ENCODE data around the gene ATG9B. TPM values are rescaled to one million over a fixed set of nuclear protein-coding genes. Genes with fewer than 3 reads are reported as not detected.
"Not testable (repeated sequence)": the region's sequence is repeated elsewhere in the genome, so short reads cannot be mapped to it uniquely, and the experiment has no call there.

Gene ATG9B
- total RNA-seq, 2 experiments from 2014 or later: 2.3 to 3.4 TPM

DNA sequence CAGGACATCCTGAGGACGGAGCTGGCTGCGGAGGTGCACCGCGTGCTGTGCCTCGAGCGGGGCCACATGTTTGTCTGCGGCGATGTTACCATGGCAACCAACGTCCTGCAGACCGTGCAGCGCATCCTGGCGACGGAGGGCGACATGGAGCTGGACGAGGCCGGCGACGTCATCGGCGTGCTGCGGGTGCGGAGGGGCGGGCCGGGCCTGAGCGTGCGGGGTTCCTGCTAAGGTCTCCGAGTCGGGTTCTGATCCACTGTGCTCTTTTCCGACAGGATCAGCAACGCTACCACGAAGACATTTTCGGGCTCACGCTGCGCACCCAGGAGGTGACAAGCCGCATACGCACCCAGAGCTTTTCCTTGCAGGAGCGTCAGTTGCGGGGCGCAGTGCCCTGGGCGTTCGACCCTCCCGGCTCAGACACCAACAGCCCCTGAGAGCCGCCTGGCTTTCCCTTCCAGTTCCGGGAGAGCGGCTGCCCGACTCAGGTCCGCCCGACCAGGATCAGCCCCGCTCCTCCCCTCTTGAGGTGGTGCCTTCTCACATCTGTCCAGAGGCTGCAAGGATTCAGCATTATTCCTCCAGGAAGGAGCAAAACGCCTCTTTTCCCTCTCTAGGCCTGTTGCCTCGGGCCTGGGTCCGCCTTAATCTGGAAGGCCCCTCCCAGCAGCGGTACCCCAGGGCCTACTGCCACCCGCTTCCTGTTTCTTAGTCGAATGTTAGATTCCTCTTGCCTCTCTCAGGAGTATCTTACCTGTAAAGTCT lies 10.4 kb downstream of the ATG9B start:
- DNase-seq: peak; percentile 97
- CTCF ChIA-PET: interaction anchor here (0.7 to 7.8 kb wide), 9 partner anchors 8 to 210 kb away, joined by 3 to 61 read pairs (median 6); partner anchors contain the start of gene ABCB8

DNA sequence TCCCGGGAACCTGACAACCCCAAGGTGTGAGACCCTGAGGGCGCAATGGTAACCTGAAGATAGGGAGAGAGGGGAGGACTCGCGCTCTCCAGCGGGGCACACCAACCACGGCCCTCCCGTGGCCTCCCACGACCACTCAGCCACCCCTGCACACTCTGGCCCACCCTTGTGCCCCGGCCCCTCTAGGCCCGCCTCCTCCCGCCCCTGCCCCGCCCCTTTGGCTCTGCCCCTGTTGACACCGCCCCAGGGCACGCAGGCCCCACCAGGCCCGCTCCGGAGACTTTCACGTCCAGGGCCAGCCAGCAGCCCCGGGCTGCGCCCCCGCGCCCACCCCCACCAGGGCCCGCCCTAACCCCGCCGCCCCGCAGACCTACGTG lies 10.9 kb downstream of the ATG9B start:
- peak overlapping the region; percentile 82 for H3K4me3 Mint-ChIP-seq
- H3K4me1 Mint-ChIP-seq: peaks cover 66% of the 10 kb centered on the region
- H3K27me3 Mint-ChIP-seq: peaks cover 9% of the 10 kb centered on the region
- no peak for DNase-seq
- CTCF ChIA-PET: interaction anchor here (1.0 to 7.8 kb wide), 7 partner anchors 9 to 115 kb away, joined by 3 to 61 read pairs (median 7); partner anchors contain the start of gene ABCB8
- no peak overlapping the region for H3K27ac Mint-ChIP-seq
- peaks cover 2% of the 10 kb centered on the region for H3K36me3 Mint-ChIP-seq
- H3K9me3 Mint-ChIP-seq (ENCODE audit: low read depth): no peaks in the 10 kb centered on the region
- ATAC-seq: no peak

More for the DNA sequence above, 10.4 kb downstream of the ATG9B start:
- peaks cover 2% of the 10 kb centered on the region for H3K36me3 Mint-ChIP-seq
- no peaks in the 10 kb centered on the region for H3K9me3 Mint-ChIP-seq (ENCODE audit: low read depth)
- H3K27ac Mint-ChIP-seq: peak overlapping the region; percentile 96
- peaks cover 66% of the 10 kb centered on the region for H3K4me1 Mint-ChIP-seq
- peak; percentile 74 for ATAC-seq
- peaks cover 13% of the 10 kb centered on the region for H3K27me3 Mint-ChIP-seq
- peak overlapping the region; percentile 82 for H3K4me3 Mint-ChIP-seq

DNA sequence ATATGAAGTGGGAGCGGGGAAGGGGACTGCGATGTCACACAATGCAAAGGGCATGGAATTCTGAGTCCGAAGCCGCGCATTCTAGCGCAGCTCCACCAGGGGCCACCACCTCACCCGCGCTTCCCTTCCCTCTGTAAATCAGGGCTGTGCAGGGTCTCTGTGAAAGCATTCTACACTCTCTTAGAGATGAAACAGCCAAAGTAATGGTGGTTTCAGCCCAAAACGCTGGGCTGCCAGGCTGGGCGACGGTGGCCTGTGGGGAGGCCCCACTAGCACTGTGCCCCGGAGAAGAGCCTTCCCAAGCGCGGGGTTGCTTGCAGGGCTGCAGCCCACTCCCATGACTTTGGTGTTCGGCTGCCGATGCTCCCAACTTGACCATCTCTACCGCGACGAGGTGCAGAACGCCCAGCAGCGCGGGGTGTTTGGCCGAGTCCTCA lies 11.4 kb downstream of the ATG9B start:
- ATAC-seq: no peak
- CTCF ChIA-PET: interaction anchor here (0.8 to 2.8 kb wide), 4 partner anchors 15 to 115 kb away, joined by 3 to 16 read pairs (median 6); partner anchors contain the start of gene ABCB8
- Mint-ChIP-seq H3K4me1 (peaks cover 66% of the 10 kb centered on the region), H3K36me3 (peaks cover 2% of the 10 kb centered on the region), H3K27ac (peak overlapping the region; percentile 63), H3K9me3 (ENCODE audit: low read depth) (no peaks in the 10 kb centered on the region), H3K4me3 (no peak overlapping the region), H3K27me3 (peaks cover 5% of the 10 kb centered on the region)
- no peak for DNase-seq

DNA sequence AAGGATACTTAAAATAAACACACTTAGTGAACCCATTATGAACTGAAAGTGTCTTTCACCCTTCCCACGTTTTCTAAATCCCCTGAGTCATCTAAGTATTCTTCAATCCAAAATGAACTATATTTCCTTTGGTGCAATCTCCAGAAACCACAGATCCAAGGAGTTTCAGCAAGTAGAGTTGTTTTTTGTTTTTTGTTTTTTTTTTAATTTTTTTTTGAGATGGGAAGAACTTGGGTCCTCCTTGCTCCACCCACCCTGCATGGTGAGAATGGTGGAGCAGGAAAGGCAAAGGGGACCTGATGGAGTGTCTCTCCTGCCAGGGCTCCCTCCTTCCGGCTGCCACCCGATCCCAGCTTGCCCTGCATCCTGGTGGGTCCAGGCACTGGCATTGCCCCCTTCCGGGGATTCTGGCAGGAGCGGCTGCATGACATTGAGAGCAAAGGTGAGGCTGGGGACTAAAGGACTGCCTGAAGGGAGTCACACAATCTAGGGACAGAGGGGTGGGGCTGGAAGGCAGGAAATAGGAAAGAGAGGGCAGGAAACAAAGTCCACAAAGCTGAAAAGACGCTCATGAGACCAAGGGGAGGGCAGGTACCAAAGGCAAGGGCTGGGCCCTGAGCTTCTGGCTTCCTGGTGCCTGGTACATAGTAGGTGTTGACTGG lies 12.1 kb downstream of the ATG9B start:
- DNase-seq: no peak
- Mint-ChIP-seq H3K27me3 (peaks cover 3% of the 10 kb centered on the region), H3K4me3 (no peak overlapping the region), H3K4me1 (peaks cover 67% of the 10 kb centered on the region), H3K36me3 (peaks cover 2% of the 10 kb centered on the region), H3K27ac (peak overlapping the region; percentile 75), H3K9me3 (ENCODE audit: low read depth) (no peaks in the 10 kb centered on the region)
- CTCF ChIA-PET: interaction anchor here (0.8 to 6.9 kb wide), 5 partner anchors 16 to 103 kb away, joined by 3 to 38 read pairs (median 16); partner anchors contain the start of genes ABCB8 and NOS3
- no peak for ATAC-seq

DNA sequence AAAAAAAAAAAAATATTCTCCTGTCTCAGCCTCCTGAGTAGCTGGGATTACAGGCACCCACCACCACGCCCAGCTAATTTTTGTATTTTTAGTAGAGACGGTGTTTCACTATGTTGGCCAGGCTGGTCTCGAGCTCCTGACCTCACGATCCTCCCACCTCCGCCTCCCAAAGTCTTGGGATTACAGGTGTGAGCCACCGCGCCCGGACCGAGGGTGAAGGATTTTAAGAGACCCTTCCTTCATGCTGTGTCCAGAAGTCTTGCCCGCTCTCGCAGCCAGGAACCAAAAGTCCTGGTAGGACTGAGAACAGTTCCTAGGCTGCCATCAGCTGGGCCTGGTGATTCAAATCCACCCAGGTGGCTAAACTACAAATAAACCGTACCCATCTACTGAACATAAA lies 12.7 kb downstream of the ATG9B start:
- Mint-ChIP-seq H3K4me1 (peaks cover 67% of the 10 kb centered on the region), H3K27ac (peak overlapping the region; percentile 75)
- not testable (repeated sequence) for H3K36me3 Mint-ChIP-seq; H3K4me3 Mint-ChIP-seq; ATAC-seq; H3K9me3 Mint-ChIP-seq (ENCODE audit: low read depth); DNase-seq; H3K27me3 Mint-ChIP-seq
- CTCF ChIA-PET: interaction anchor here (1.9 to 6.9 kb wide), 6 partner anchors 14 to 103 kb away, joined by 7 to 38 read pairs (median 10); partner anchors contain the start of genes ABCB8 and NOS3

DNA sequence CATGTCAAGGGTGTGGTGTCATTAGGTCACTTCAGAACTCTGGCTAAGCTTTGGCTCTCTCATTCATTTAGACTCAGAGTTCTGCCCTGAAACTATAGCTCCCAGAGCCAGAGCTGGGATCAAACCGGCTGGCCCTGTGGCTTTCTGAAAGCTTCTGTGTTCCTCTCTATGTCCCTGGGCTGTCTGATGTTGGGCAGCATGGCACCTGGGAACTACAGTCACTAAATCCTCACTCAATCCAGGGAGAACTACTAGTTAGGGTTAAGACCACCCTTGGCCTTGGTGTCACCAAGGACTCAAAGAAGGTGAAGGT lies 13.2 kb downstream of the ATG9B start:
- Mint-ChIP-seq H3K36me3 (peaks cover 2% of the 10 kb centered on the region), H3K27me3 (no peaks in the 10 kb centered on the region), H3K4me3 (peak overlapping the region; percentile 51), H3K27ac (peak overlapping the region; percentile 78), H3K4me1 (peaks cover 67% of the 10 kb centered on the region), H3K9me3 (ENCODE audit: low read depth) (no peaks in the 10 kb centered on the region)
- DNase-seq (no peak), ATAC-seq (peak; percentile 9)
- CTCF ChIA-PET: interaction anchor here (0.8 to 7.5 kb wide), 11 partner anchors 7 to 233 kb away, joined by 3 to 76 read pairs (median 10); partner anchors contain the start of genes ABCB8 and NOS3

DNA sequence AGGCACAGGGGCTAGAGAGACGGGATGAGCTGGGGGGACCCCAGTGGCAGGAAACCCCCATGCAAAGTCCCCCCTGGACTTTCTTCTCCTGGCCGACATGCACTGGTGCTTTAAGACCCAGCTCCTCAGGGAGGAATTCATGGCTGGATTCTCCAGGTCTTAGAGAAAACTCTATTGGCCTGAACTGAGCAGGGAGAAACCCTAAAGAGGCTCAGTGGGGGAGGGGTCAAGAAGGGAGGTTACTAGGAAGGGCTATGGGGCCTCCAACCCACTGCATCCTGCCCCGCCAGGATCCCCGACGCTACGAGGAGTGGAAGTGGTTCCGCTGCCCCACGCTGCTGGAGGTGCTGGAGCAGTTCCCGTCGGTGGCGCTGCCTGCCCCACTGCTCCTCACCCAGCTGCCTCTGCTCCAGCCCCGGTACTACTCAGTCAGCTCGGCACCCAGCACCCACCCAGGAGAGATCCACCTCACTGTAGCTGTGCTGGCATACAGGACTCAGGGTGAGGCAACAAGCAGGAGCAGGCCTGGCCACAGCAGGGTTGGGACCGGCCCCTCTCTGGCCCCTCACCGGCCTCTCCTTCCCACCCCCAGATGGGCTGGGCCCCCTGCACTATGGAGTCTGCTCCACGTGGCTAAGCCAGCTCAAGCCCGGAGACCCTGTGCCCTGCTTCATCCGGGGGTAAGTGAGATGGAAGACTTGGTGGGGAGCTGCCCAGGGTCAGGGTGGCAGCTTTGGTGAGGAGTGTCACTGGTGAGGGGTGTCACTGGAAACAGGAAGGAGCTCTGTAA lies 13.8 kb downstream of the ATG9B start:
- H3K27ac Mint-ChIP-seq: peak overlapping the region; percentile 78
- peak overlapping the region; percentile 51 for H3K4me3 Mint-ChIP-seq
- peaks cover 65% of the 10 kb centered on the region for H3K4me1 Mint-ChIP-seq
- peaks cover 2% of the 10 kb centered on the region for H3K36me3 Mint-ChIP-seq
- ATAC-seq (no peak), DNase-seq (peak; percentile 61)
- no peaks in the 10 kb centered on the region for H3K27me3 Mint-ChIP-seq
- no peaks in the 10 kb centered on the region for H3K9me3 Mint-ChIP-seq (ENCODE audit: low read depth)
- CTCF ChIA-PET: interaction anchor here (0.8 to 7.5 kb wide), 13 partner anchors 7 to 234 kb away, joined by 3 to 76 read pairs (median 8); partner anchors contain the start of genes ABCB8 and NOS3

DNA sequence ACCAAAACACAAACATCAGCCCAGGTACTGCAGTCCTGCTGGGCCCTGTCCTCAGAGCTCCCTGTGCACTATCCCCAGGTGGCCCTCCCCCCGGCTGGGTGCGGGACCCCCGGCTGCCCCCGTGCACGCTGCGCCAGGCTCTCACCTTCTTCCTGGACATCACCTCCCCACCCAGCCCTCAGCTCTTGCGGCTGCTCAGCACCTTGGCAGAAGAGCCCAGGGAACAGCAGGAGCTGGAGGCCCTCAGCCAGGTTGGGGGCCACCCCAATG lies 14.3 kb downstream of the ATG9B start:
- ATAC-seq (no peak), DNase-seq (no peak)
- Mint-ChIP-seq H3K9me3 (ENCODE audit: low read depth) (no peaks in the 10 kb centered on the region), H3K4me1 (peaks cover 60% of the 10 kb centered on the region), H3K27ac (peak overlapping the region; percentile 78), H3K27me3 (no peaks in the 10 kb centered on the region), H3K36me3 (peaks cover 2% of the 10 kb centered on the region), H3K4me3 (no peak overlapping the region)
- CTCF ChIA-PET: interaction anchor here (1.2 to 7.5 kb wide), 12 partner anchors 8 to 112 kb away, joined by 3 to 76 read pairs (median 9); partner anchors contain the start of genes ABCB8 and NOS3

DNA sequence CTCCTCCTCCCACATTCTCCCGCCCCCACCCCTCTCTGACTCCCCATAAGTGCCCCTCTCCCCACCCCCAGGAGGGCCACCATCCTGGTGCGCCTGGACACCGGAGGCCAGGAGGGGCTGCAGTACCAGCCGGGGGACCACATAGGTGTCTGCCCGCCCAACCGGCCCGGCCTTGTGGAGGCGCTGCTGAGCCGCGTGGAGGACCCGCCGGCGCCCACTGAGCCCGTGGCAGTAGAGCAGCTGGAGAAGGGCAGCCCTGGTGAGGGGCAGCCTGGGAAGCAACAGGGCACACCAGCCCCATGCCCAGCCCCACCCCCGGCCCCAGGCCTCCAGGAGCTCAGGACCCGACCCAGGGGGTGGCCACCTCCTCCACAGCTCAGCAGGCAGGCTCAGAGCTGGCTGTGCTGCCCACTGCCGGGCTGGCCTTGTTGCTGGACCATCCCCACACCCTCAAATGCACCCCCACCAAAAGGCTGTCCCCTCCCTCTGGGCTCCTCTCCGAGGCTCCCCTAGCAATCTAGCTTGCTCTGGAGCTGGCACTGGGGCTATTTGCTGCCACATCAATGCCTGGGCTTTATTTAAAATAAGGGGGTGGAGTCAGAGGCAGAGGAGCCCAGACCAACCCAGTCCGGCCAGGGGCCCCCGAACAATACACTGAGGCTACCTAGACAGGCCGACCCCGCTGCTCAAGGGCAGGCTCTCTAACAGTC lies 14.8 kb downstream of the ATG9B start:
- Mint-ChIP-seq H3K9me3 (ENCODE audit: low read depth) (no peaks in the 10 kb centered on the region), H3K27me3 (no peaks in the 10 kb centered on the region), H3K36me3 (peaks cover 2% of the 10 kb centered on the region), H3K4me1 (peaks cover 55% of the 10 kb centered on the region), H3K27ac (no peak overlapping the region), H3K4me3 (peak overlapping the region; percentile 81)
- ATAC-seq: no peak
- DNase-seq: no peak
- CTCF ChIA-PET: interaction anchor here (0.6 to 7.5 kb wide), 21 partner anchors 8 to 233 kb away, joined by 3 to 76 read pairs (median 7); partner anchors contain the start of genes ABCB8 and NOS3

DNA sequence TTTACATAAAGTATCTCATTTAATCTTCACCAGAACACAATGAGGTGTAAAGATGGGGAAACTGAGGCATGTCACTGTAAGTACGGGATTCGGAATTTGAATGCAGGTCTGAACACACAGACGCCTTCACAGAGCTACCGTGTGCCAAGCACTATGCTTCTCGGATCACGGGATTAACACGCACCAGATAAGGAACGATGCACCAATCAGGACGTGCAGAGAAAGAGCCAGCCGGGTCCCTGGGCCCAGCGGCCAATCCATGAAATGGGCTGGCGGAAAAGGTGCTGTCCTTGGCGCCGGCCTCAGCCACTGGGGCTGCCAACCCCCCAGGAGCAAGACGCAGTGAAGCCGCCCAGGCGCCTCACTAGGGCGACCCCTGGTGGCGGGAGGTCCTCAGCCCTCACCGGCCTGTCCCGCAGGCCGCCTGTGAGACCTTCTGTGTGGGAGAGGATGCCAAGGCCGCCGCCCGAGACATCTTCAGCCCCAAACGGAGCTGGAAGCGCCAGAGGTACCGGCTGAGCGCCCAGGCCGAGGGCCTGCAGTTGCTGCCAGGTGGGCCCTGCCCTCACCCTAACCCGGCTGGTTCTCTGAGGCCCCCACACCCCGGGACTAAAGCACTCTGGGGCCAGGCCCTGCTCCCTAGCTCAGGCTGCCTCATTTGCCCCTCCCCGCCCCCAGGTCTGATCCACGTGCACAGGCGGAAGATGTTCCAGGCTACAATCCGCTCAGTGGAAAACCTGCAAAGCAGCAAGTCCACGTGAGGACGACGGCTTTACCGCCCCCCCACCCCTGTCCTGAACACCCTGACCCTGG lies 15.6 kb downstream of the ATG9B start:
- peak overlapping the region; percentile 81 for H3K4me3 Mint-ChIP-seq
- DNase-seq (peak; percentile 89), ATAC-seq (peak; percentile 73)
- H3K27ac Mint-ChIP-seq: peak overlapping the region; percentile 90
- no peaks in the 10 kb centered on the region for H3K9me3 Mint-ChIP-seq (ENCODE audit: low read depth)
- no peaks in the 10 kb centered on the region for H3K36me3 Mint-ChIP-seq
- no peaks in the 10 kb centered on the region for H3K27me3 Mint-ChIP-seq
- CTCF ChIA-PET: interaction anchor here (0.6 to 7.5 kb wide), 24 partner anchors 9 to 323 kb away, joined by 3 to 76 read pairs (median 4); partner anchors contain the start of genes ATG9B, GIMAP2 and NOS3
- H3K4me1 Mint-ChIP-seq: peaks cover 48% of the 10 kb centered on the region

DNA sequence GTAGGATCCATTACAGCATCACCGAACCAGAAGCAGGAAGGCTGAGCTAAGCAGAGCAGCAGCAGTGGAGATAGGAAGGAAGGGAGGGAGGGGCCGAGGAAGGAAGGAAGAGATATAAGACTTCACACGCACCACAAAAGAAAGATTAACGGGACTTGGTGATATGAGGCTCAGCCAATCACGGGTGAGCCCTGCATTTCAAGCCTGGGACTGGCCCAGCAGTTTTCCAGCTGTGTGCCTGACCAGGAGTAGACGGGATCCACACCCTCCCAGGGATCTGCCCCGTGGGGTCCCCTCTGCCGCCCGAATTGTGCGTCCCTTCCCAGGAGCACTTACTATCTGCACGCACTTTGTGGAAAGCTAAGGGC lies 16.2 kb downstream of the ATG9B start:
- Mint-ChIP-seq H3K4me3 (peak overlapping the region; percentile 81), H3K4me1 (peaks cover 45% of the 10 kb centered on the region), H3K27me3 (no peaks in the 10 kb centered on the region), H3K36me3 (no peaks in the 10 kb centered on the region), H3K9me3 (ENCODE audit: low read depth) (no peaks in the 10 kb centered on the region), H3K27ac (peak overlapping the region; percentile 90)
- CTCF ChIA-PET: interaction anchor here (0.7 to 7.5 kb wide), 21 partner anchors 10 to 323 kb away, joined by 3 to 76 read pairs (median 5); partner anchors contain the start of genes ATG9B, GIMAP2 and NOS3
- DNase-seq (peak; percentile 62), ATAC-seq (peak; percentile 50)
